ENCODE measurements around the gene CHGA. TPM values are rescaled to one million over a fixed set of nuclear protein-coding genes. Genes with fewer than 3 reads are reported as not detected.

The CHGA gene
- total and polyA plus RNA-seq, 2 of the 8 experiments (the other 6 are each of a cell fraction or from before 2014, with no cell fraction given): 17.5 to 28.2 TPM

DNA sequence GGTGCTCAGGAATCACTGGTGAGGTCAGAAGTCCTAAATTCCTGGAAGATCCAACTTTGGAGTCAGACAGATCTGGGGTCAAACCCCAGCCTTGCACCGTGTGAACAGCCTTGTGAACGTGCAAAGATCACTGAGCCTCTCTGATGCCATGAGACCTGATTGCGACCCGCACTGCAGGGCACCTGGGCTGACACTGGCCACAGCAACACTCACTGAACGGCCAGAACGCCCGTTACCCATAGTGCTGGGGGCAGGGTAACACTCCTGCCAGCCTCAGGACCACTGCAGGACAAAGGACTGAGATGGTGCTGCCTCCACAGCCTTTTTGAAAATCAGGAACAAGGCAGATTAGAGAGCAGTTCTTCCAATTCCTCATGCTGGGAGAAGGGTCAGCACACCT, 28.3 kb downstream of the CHGA start:
- no peak overlapping the region for H3K4ac ChIP-seq (replicated peaks; ENCODE audit: insufficient read length, low read depth, low read length)
- H3K14ac ChIP-seq (ENCODE audit: insufficient read length): no peak overlapping the region
- POLR2A ChIA-PET (ENCODE audit: partially characterized antibody): no interaction called here
- peaks cover 5 to 16% (median 10%) of the 10 kb centered on the region in 4 experiments; a peak in 5 of 8 replicates for H3K36me3 ChIP-seq (ENCODE audit: control insufficient read depth in 2 of 4, insufficient read depth in 4 of 4, low read length in 3 of 4)
- FAIRE-seq (no peak), DNase-seq (ENCODE audit: low read depth in 1 of 2, low spot score in 2 of 2) (no peak)
- TF ChIP-seq, protein P1, sequence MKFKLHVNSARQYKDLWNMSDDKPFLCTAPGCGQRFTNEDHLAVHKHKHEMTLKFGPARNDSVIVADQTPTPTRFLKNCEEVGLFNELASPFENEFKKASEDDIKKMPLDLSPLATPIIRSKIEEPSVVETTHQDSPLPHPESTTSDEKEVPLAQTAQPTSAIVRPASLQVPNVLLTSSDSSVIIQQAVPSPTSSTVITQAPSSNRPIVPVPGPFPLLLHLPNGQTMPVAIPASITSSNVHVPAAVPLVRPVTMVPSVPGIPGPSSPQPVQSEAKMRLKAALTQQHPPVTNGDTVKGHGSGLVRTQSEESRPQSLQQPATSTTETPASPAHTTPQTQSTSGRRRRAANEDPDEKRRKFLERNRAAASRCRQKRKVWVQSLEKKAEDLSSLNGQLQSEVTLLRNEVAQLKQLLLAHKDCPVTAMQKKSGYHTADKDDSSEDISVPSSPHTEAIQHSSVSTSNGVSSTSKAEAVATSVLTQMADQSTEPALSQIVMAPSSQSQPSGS (IDR thresholded peaks at IDR 0.05; ENCODE audit: low read length): no peak
- TF ChIP-seq KDM5A (IDR thresholded peaks at IDR 0.05; ENCODE audit: low read length) (no peak), SIX5 (IDR thresholded peaks at IDR 0.05; ENCODE audit: low read depth, low read length) (no peak), MAFK (IDR thresholded peaks at IDR 0.05; ENCODE audit: low read depth, low read length) (no peak), HDAC6 (IDR thresholded peaks at IDR 0.05; ENCODE audit: low read depth, low read length) (no peak), CTBP2 (IDR thresholded peaks at IDR 0.05; ENCODE audit: borderline replicate concordance, insufficient read depth, insufficient read length, low read length) (no peak), RXRA (IDR thresholded peaks at IDR 0.05; ENCODE audit: insufficient read depth, low read depth, low read length) (no peak), RBBP5 (IDR thresholded peaks at IDR 0.05; ENCODE audit: borderline replicate concordance, low read depth, low read length) (no peak), TEAD4 (IDR thresholded peaks at IDR 0.05; ENCODE audit: low read depth, low read length) (no peak), CHD2 (IDR thresholded peaks at IDR 0.05; ENCODE audit: low read length) (no peak)
- TF ChIP-seq, protein P2, sequence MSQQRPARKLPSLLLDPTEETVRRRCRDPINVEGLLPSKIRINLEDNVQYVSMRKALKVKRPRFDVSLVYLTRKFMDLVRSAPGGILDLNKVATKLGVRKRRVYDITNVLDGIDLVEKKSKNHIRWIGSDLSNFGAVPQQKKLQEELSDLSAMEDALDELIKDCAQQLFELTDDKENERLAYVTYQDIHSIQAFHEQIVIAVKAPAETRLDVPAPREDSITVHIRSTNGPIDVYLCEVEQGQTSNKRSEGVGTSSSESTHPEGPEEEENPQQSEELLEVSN (IDR thresholded peaks at IDR 0.05): no peak
- H2BK5ac ChIP-seq (ENCODE audit: low read depth, low read length): no peak overlapping the region
- H2BK120ac ChIP-seq (replicated peaks; ENCODE audit: low read depth, low read length): no peak overlapping the region
- H2AFZ ChIP-seq (ENCODE audit: low read length): no peak overlapping the region
- H4K5ac ChIP-seq (ENCODE audit: insufficient read length, low read depth, low read length): no peak overlapping the region
- H2BK12ac ChIP-seq (ENCODE audit: low read depth, low read length): no peak overlapping the region
- H2AK5ac ChIP-seq (ENCODE audit: low read depth, low read length): no peak overlapping the region
- no peaks in the 10 kb centered on the region for H3K23me2 ChIP-seq (ENCODE audit: low read depth, low read length)
- CTCF ChIA-PET (ENCODE audit: partially characterized antibody): interaction anchor here (1.1 to 5.9 kb wide), 18 partner anchors 8 to 226 kb away, joined by 3 to 43 read pairs (median 9); no protein-coding TSS in a partner anchor
- H3K18ac ChIP-seq (ENCODE audit: extremely low read depth, low read length): no peak overlapping the region
- no peak overlapping the region for H3K9ac ChIP-seq (replicated peaks in 1 of 4; ENCODE audit: extremely low read depth in 1 of 4, low read depth in 3 of 4, low read length in 3 of 4)
- no peaks in the 10 kb centered on the region for H3K79me1 ChIP-seq (ENCODE audit: low read depth, low read length)
- H3K4me1 ChIP-seq (replicated peaks in 1 of 4; ENCODE audit: control insufficient read depth in 3 of 4, insufficient read depth in 4 of 4, low read length in 3 of 4): peaks cover 0 to 3% (median 0%) of the 10 kb centered on the region in 4 experiments; a peak in 1 of 7 replicates
- no peak overlapping the region for H3K23ac ChIP-seq (ENCODE audit: insufficient read length)
- no peak overlapping the region for H3K56ac ChIP-seq (replicated peaks; ENCODE audit: insufficient read length, low read depth, low read length)
- H3K4me3 ChIP-seq (ENCODE audit: extremely low read depth in 1 of 4, insufficient read depth in 2 of 4, low read depth in 3 of 4, low read length in 4 of 4): no peak overlapping the region
- H3K27me3 ChIP-seq (replicated peaks in 1 of 4; ENCODE audit: control insufficient read depth in 3 of 4, extremely low read depth in 1 of 4, insufficient read depth in 3 of 4, low read length in 3 of 4): no peaks in the 10 kb centered on the region
- no peak overlapping the region for H2BK20ac ChIP-seq (ENCODE audit: low read length)
- 84% methylated on average over 7 of the region's 7 CpGs; no CpG with 5 or more reads in 1 of the 2 experiments for WGBS, 2 experiments (ENCODE audit: extremely low coverage in 1 of 2, insufficient coverage in 1 of 2, insufficient read length in 1 of 2, insufficient replicate concordance in 2 of 2, low coverage in 1 of 2, low lambda C conversion rate in 2 of 2, missing lambda C conversion rate in 1 of 2)
- no peak overlapping the region for H3K27ac ChIP-seq (ENCODE audit: low read depth, low read length)
- H2BK15ac ChIP-seq (ENCODE audit: low read length): no peak overlapping the region
- peaks cover 0 to 5% of the 10 kb centered on the region in 2 experiments for H4K20me1 ChIP-seq (replicated peaks in 1 of 2; ENCODE audit: control insufficient read depth in 1 of 2, insufficient read depth in 2 of 2, low read length in 2 of 2)
- H3K9me3 ChIP-seq (ENCODE audit: insufficient read depth in 2 of 2, low read depth in 1 of 2, low read length in 1 of 2): no peaks in the 10 kb centered on the region
- H3K79me2 ChIP-seq (ENCODE audit: control insufficient read depth in 1 of 2, insufficient read depth in 2 of 2, low read length in 2 of 2): no peaks in the 10 kb centered on the region
- H4K8ac ChIP-seq (ENCODE audit: extremely low read depth, insufficient read depth, low read length): 0 out of 2 replicates have a peak overlapping the region, but pooled peaks have one; percentile 7
- H3K4me2 ChIP-seq (ENCODE audit: insufficient read depth in 1 of 2, low read depth in 2 of 2, low read length in 2 of 2): no peak overlapping the region
- H4K91ac ChIP-seq (replicated peaks; ENCODE audit: insufficient read length, low read length): no peak overlapping the region

Data from H1 (cell line).